GM23248 (cell line): ENCODE results near the gene DLG2. TPM values are rescaled to one million over a fixed set of nuclear protein-coding genes. Genes with fewer than 3 reads are reported as not detected.
A peak's percentile ranks its signal among the peaks of the same experiment; 100 is the strongest.

Experiments
- DNase-seq: peaks from one replicate; pipeline ENCODE4 v3.0.0-alpha.2; 2015
- H2AFZ ChIP-seq: fragments of 200-600 bp; sonication (generic); 2 replicates; pipeline ENCODE4 v1.6.1; 2016; ENCODE audit warnings: antibody characterized with exemption
- H3F3A ChIP-seq: fragments of 200-600 bp; sonication (generic); 2 replicates; pipeline ENCODE4 v1.6.1; 2016; ENCODE audit warnings: mild to moderate bottlenecking, antibody characterized with exemption, mixed run types; ENCODE audit not compliant: insufficient read depth
- H3K27ac ChIP-seq: fragments of 200-600 bp; sonication (generic); 2 replicates; pipeline ENCODE4 v1.5.1; 2016; ENCODE audit warnings: mild to moderate bottlenecking
- H3K27me3 ChIP-seq: fragments of 200-600 bp; sonication (generic); replicated peaks from 2 replicates; pipeline ENCODE4 v1.6.1; 2016; ENCODE audit warnings: mild to moderate bottlenecking; ENCODE audit not compliant: insufficient read depth
- H3K36me3 ChIP-seq: fragments of 200-600 bp; sonication (generic); 2 replicates; pipeline ENCODE4 v1.6.1; 2016; ENCODE audit warnings: low read depth, mild to moderate bottlenecking
- H3K4me1 ChIP-seq: fragments of 200-600 bp; sonication (generic); 2 replicates; pipeline ENCODE4 v1.6.1; 2016; ENCODE audit warnings: mild to moderate bottlenecking; ENCODE audit not compliant: insufficient read depth
- H3K4me2 ChIP-seq: fragments of 200-600 bp; sonication (generic); one replicate; pipeline ENCODE4 v1.6.1; 2016; ENCODE audit warnings: mild to moderate bottlenecking; ENCODE audit not compliant: unreplicated experiment
- H3K4me3 ChIP-seq: fragments of 200-600 bp; sonication (generic); 2 replicates; pipeline ENCODE4 v1.5.1; 2016; ENCODE audit warnings: mild to moderate bottlenecking
- H3K79me2 ChIP-seq: fragments of 200-600 bp; sonication (generic); 2 replicates; pipeline ENCODE4 v1.6.1; 2016; ENCODE audit warnings: mild to moderate bottlenecking; ENCODE audit not compliant: insufficient read depth
- H3K9ac ChIP-seq: fragments of 200-600 bp; sonication (generic); 2 replicates; pipeline ENCODE4 v1.6.1; 2016; ENCODE audit warnings: mild to moderate bottlenecking
- H3K9me2 ChIP-seq: fragments of 200-600 bp; sonication (generic); 2 replicates; pipeline ENCODE4 v1.6.1; 2016; ENCODE audit warnings: mixed run types, mild to moderate bottlenecking, moderate library complexity; ENCODE audit not compliant: insufficient read depth
- H3K9me3 ChIP-seq: fragments of 200-600 bp; sonication (generic); one replicate; pipeline ENCODE4 v1.6.1; 2017; ENCODE audit warnings: low read depth
- H4K20me1 ChIP-seq: fragments of 200-600 bp; sonication (generic); 2 replicates; pipeline ENCODE4 v1.6.0; 2016; ENCODE audit not compliant: insufficient read depth
- EZH2 ChIP-seq: fragments of 200-600 bp; sonication (generic); IDR thresholded peaks from 2 replicates; pipeline ENCODE4 v1.6.1; 2018; ENCODE audit warnings: antibody characterized with exemption, mild to moderate bottlenecking; ENCODE audit not compliant: insufficient read depth, poor library complexity, severe bottlenecking
- EZH2phosphoT487 ChIP-seq: fragments of 200-600 bp; sonication (generic); IDR thresholded peaks from 2 replicates; pipeline ENCODE4 v1.6.1; 2018; ENCODE audit warnings: antibody characterized with exemption, moderate library complexity, mild to moderate bottlenecking, low read depth; ENCODE audit not compliant: insufficient read depth
- WGBS, 2 experiments: methylation state at CpG; one replicate each; pipeline ENCODE4 v1.1.6; 2015 to 2017; ENCODE audit warnings: low lambda C conversion rate in 2 of 2, low coverage in 1 of 2; ENCODE audit errors: missing lambda C conversion rate in 2 of 2; 5-methylcytosine and 5-hydroxymethylcytosine counted together
- in situ Hi-C: fragments of 300-500 bp; cut with MboI; formaldehyde crosslinking; loops from 2 replicates; pipeline ENCODE4 v1.15.0; 2020
- polyA plus RNA-seq: library from polyadenylated mRNA; unstranded; fragments of >200 nt; fragmentation: Nextera tagmentation; extraction: Ambion mirVana; gene quantifications from 2 replicates; pipeline ENCODE4 v1.2.1, GENCODE V29; 2016
- total RNA-seq: library from RNA; depleted of rRNA; stranded (reverse); fragments of >200 nt; shearing (Covaris generic); gene quantifications from 2 replicates; pipeline ENCODE4 v1.2.3, GENCODE V29; 2014

Gene DLG2
- total and polyA plus RNA-seq, 2 experiments from 2014 or later = 1.1 to 1.7 TPM

GRCh38 chr11:83784419-83784818 is 1842.7 kb downstream of the DLG2 start:
- Histone ChIP-seq H3K27ac (no peak overlapping the region), H3K4me2 (no peak overlapping the region), H3K9me3 (no peaks in the 10 kb centered on the region), H3K4me3 (no peak overlapping the region), H3K79me2 (no peaks in the 10 kb centered on the region), H4K20me1 (no peaks in the 10 kb centered on the region), H3K9me2 (no peaks in the 10 kb centered on the region), H3K4me1 (no peaks in the 10 kb centered on the region), H3K27me3 (0 out of 2 replicates have a peak, but pooled peaks cover 5% of the 10 kb centered on the region), H3K9ac (no peak overlapping the region), H3K36me3 (no peaks in the 10 kb centered on the region), H2AFZ (no peak overlapping the region), H3F3A (no peaks in the 10 kb centered on the region)
- no peak for TF ChIP-seq EZH2
- no peak for TF ChIP-seq EZH2phosphoT487
- 71 to 77% methylated on average over 1 of the region's 1 CpG for WGBS, 2 experiments
- in situ Hi-C loops = no loop called here
- no peak for DNase-seq

- no peaks in the 10 kb centered on the region for H3K9me3 ChIP-seq
- WGBS, 2 experiments = 4 to 6% methylated on average over 1 of the region's 1 CpG
- in situ Hi-C loops = no loop called here
- no peaks in the 10 kb centered on the region for H4K20me1 ChIP-seq
- no peaks in the 10 kb centered on the region for H3K36me3 ChIP-seq
- H2AFZ ChIP-seq = no peak overlapping the region
- no peak overlapping the region for H3K4me2 ChIP-seq
- no peak for TF ChIP-seq EZH2
- no peak for TF ChIP-seq EZH2phosphoT487
- no peaks in the 10 kb centered on the region for H3K79me2 ChIP-seq
- H3K9ac ChIP-seq = no peak overlapping the region
- H3F3A ChIP-seq = no peaks in the 10 kb centered on the region
- H3K27me3 ChIP-seq = 0 out of 2 replicates have a peak, but pooled peaks cover 5% of the 10 kb centered on the region
- DNase-seq = no peak
- no peaks in the 10 kb centered on the region for H3K4me1 ChIP-seq
- no peaks in the 10 kb centered on the region for H3K9me2 ChIP-seq
- H3K27ac ChIP-seq = no peak overlapping the region
- H3K4me3 ChIP-seq = no peak overlapping the region
These were observed 1844.8 kb downstream of the DLG2 start for GRCh38 chr11:83782329-83782728.

GRCh38 chr11:83779876-83780275 is 1847.3 kb downstream of the DLG2 start:
- H3K4me2 ChIP-seq = no peak overlapping the region
- H3K27ac ChIP-seq = no peak overlapping the region
- no peaks in the 10 kb centered on the region for H3K36me3 ChIP-seq
- H3K79me2 ChIP-seq = no peaks in the 10 kb centered on the region
- 71 to 74% methylated on average over 4 of the region's 4 CpGs for WGBS, 2 experiments
- H3K9ac ChIP-seq = no peak overlapping the region
- in situ Hi-C loops = no loop called here
- H2AFZ ChIP-seq = no peak overlapping the region
- no peak for DNase-seq
- no peaks in the 10 kb centered on the region for H4K20me1 ChIP-seq
- H3K9me3 ChIP-seq = no peaks in the 10 kb centered on the region
- no peak overlapping the region for H3K4me3 ChIP-seq
- no peaks in the 10 kb centered on the region for H3K4me1 ChIP-seq
- TF ChIP-seq EZH2phosphoT487 = no peak
- no peak for TF ChIP-seq EZH2
- H3F3A ChIP-seq = no peaks in the 10 kb centered on the region
- H3K27me3 ChIP-seq = 0 out of 2 replicates have a peak, but pooled peaks cover 5% of the 10 kb centered on the region
- no peaks in the 10 kb centered on the region for H3K9me2 ChIP-seq

DNA sequence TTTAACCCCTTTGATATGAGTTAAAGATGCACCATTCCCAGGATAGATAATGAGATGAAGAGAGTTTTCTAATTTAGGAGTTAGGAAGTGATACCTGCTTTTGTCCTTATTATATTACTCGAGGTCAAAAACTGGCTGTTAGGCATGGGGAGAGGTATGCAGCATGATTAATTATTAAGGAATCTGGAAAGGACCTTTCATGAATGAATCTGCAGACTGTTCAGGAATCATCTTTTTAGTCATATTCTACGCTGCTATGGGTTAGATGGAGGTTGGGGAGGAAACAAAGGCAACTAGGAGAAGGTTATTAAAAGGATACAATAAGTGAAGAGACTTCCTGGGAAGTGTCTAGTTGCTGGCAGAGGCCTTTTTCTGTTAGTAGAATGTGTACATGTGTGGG is 1848.5 kb downstream of the DLG2 start:
- 55 to 61% methylated on average over 2 of the region's 2 CpGs for WGBS, 2 experiments
- Histone ChIP-seq H3F3A (no peaks in the 10 kb centered on the region), H3K4me1 (0 out of 2 replicates have a peak, but pooled peaks cover 3% of the 10 kb centered on the region), H3K9ac (no peak overlapping the region), H3K4me3 (no peak overlapping the region), H3K27me3 (no peaks in the 10 kb centered on the region), H3K27ac (no peak overlapping the region), H3K9me3 (no peaks in the 10 kb centered on the region), H3K4me2 (no peak overlapping the region), H2AFZ (no peak overlapping the region), H3K9me2 (no peaks in the 10 kb centered on the region), H3K79me2 (no peaks in the 10 kb centered on the region), H3K36me3 (no peaks in the 10 kb centered on the region), H4K20me1 (no peaks in the 10 kb centered on the region)
- in situ Hi-C loops = no loop called here
- TF ChIP-seq EZH2 (no peak), EZH2phosphoT487 (no peak)
- peak; percentile 5 for DNase-seq
